ENCODE results near the gene USP28.

USP28 gene

GRCh38 chr11:113839842-113840241 is 35.5 kb downstream of the USP28 start:
- no peak for DNase-seq (ENCODE audit: low read depth)

GRCh38 chr11:113838005-113838404 is 37.4 kb downstream of the USP28 start:
- DNase-seq (ENCODE audit: low read depth): no peak
- no peak overlapping the region for H3K4me3 ChIP-seq (ENCODE audit: low read depth, low read length)
- TF ChIP-seq, protein P1, sequence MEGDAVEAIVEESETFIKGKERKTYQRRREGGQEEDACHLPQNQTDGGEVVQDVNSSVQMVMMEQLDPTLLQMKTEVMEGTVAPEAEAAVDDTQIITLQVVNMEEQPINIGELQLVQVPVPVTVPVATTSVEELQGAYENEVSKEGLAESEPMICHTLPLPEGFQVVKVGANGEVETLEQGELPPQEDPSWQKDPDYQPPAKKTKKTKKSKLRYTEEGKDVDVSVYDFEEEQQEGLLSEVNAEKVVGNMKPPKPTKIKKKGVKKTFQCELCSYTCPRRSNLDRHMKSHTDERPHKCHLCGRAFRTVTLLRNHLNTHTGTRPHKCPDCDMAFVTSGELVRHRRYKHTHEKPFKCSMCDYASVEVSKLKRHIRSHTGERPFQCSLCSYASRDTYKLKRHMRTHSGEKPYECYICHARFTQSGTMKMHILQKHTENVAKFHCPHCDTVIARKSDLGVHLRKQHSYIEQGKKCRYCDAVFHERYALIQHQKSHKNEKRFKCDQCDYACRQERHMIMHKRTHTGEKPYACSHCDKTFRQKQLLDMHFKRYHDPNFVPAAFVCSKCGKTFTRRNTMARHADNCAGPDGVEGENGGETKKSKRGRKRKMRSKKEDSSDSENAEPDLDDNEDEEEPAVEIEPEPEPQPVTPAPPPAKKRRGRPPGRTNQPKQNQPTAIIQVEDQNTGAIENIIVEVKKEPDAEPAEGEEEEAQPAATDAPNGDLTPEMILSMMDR (conservative IDR thresholded peaks at IDR 0.05; ENCODE audit: low read depth, low read length): no peak

More at GRCh38 chr11:113839842-113840241, 35.5 kb downstream of the USP28 start:
- no peak overlapping the region for H3K4me3 ChIP-seq (ENCODE audit: low read depth, low read length)
- TF ChIP-seq, protein P1 (conservative IDR thresholded peaks at IDR 0.05; ENCODE audit: low read depth, low read length): no peak

DNA sequence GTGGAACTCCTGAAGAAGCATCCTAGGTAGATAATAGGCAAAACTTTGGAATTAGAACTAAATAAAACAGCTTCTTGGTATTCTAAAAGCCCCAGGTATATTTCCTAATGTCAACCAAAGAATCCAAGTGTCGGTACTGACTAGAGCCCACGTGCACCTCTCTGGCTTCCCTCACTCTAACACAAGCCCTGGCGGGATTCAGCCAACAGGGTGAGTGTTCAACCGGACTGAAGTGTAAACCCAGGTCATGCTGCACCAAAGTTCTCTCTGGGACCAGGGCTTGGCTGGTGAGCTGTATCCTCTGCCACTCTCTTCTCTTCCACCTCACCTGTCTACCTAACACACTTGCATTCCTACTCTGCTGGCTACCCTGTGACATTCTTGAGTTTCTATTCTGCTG is 40.1 kb downstream of the USP28 start:
- TF ChIP-seq, protein P1 (conservative IDR thresholded peaks at IDR 0.05; ENCODE audit: low read depth, low read length): no peak
- no peak for DNase-seq (ENCODE audit: low read depth)
- no peak overlapping the region for H3K4me3 ChIP-seq (ENCODE audit: low read depth, low read length)

DNA sequence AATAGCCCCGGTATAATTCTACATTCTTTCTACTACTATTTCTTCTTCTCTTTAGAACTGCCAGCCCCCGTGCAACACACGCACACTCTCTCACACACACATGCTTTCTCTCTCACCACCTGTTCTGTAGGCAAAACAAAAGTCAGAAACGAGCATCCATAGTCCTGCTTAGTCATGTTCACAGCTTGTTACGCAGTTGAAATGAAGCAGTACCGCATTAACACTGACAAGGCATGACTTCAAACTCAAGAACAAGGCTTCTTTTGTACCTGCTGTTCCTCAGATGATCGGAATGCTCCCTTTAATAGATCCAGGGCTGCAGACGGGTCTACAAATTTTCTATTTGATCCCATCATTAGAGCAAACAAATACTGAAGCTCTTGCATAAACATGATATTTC is 42.2 kb downstream of the USP28 start:
- no peak overlapping the region for H3K4me3 ChIP-seq (ENCODE audit: low read depth, low read length)
- DNase-seq (ENCODE audit: low read depth): no peak
- TF ChIP-seq, protein P1 (conservative IDR thresholded peaks at IDR 0.05; ENCODE audit: low read depth, low read length): no peak

DNA sequence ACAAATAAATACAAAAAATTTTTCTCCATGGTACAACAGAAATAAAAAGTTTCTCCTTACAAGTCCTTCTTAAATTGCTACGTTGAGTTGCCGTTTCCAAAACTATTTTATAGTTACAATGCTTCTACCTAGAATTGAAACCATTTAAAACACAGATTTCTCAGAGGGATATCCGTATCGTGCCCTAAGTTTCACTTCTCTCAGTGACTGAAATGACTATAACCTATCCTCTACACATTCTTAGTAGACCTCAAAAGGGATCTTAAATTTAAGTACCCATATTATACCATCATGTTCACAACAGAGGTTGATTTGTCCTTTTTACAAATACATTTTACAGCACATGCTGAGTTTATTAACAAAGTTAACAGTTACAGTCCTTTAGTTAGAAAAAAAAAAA is 44.1 kb downstream of the USP28 start:
- H3K4me3 ChIP-seq (ENCODE audit: low read depth, low read length): no peak overlapping the region
- DNase-seq (ENCODE audit: low read depth): no peak
- TF ChIP-seq, protein P1 (conservative IDR thresholded peaks at IDR 0.05; ENCODE audit: low read depth, low read length): no peak

DNA sequence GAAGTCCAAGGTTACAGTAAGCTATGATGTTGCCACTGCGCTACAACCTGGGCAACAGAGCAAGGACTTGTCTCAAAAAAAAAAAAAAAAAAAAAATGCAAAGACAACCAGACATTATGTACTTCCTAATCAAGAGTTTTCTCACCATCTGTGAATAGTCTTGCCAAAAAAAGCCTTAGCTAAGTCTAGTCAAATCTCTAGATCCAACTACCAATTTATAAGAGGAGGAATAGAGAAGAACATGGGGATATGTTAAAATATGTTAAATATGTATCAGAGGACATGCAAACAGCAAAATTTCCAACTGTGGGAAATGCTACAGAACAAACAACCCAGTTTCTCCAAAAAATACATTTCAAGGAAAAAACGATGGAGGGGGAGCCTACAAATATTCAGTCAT is 45.6 kb downstream of the USP28 start:
- no peak overlapping the region for H3K4me3 ChIP-seq (ENCODE audit: low read depth, low read length)

GRCh38 chr11:113828191-113828590 is 47.2 kb downstream of the USP28 start:
- no peak for DNase-seq (ENCODE audit: low read depth)
- TF ChIP-seq, protein P1 (conservative IDR thresholded peaks at IDR 0.05; ENCODE audit: low read depth, low read length): no peak

More for the DNA sequence above, 45.6 kb downstream of the USP28 start:
- TF ChIP-seq, protein P1 (conservative IDR thresholded peaks at IDR 0.05; ENCODE audit: low read depth, low read length): no peak
- DNase-seq (ENCODE audit: low read depth): no peak

More at GRCh38 chr11:113828191-113828590, 47.2 kb downstream of the USP28 start:
- no peak overlapping the region for H3K4me3 ChIP-seq (ENCODE audit: low read depth, low read length)

Measured in choroid plexus epithelial cell (primary cell).